ENCODE results near the gene LBX2. TPM values are rescaled to one million over a fixed set of nuclear protein-coding genes. Genes with fewer than 3 reads are reported as not detected.
A peak's percentile ranks its signal among the peaks of the same experiment; 100 is the strongest.

The LBX2 gene
- total and polyA plus RNA-seq, 9 of the 15 experiments (the other 6 are each of a cell fraction or from before 2014, with no cell fraction given) = 0.39 to 6.2 (median 1.8) TPM; not detected in 1

DNA sequence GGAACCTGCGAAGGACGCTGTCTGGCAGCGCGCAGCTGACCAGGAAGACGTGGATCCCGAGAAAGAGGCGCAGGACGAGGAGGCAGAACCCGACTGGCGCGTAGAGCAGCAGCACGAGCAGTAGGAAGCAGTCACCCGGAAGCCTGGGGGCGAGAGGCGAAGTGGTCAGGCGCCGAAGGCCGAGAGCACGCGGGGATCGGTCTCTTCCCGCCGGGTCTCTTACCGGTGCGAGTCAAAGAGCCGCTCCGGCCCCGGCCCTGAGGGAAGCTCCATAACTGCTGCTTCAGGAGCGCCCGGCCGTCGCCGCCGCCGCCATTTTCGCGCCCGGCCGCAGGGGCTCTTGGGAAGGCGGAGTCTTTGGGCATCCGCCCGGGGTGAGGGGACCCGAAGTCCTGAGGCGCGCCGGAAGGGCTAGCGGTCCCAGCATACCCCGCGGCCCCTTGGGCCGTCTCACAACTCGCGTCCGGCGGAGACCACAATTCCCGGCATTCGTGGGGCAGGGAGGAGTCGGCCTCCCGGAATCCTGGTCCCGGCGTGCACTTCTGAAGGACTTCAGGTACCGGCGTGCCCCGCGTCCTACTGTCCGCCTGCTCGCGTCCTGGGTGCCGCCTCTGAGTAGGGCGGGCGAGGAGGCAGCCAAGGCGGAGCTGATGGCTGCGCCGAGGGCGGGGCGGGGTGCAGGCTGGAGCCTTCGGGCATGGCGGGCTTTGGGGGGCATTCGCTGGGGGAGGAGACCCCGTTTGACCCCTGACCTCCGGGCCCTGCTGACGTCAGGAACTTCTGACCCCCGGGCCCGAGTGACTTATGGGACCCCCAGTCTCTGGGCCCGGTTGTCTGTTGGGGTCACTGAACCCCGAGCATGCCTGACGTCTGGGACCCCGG is 30.2 kb upstream of the LBX2 start, which contains the start of the genes AUP1 and HTRA2 (continued):
- TF ChIP-seq, protein P1, sequence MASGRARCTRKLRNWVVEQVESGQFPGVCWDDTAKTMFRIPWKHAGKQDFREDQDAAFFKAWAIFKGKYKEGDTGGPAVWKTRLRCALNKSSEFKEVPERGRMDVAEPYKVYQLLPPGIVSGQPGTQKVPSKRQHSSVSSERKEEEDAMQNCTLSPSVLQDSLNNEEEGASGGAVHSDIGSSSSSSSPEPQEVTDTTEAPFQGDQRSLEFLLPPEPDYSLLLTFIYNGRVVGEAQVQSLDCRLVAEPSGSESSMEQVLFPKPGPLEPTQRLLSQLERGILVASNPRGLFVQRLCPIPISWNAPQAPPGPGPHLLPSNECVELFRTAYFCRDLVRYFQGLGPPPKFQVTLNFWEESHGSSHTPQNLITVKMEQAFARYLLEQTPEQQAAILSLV (tag; IDR thresholded peaks at IDR 0.05) = no peak
- no peak for TF ChIP-seq ZNF347 (CRISPR knock-in tag; IDR thresholded peaks at IDR 0.05; ENCODE audit: low read depth)
- peak; percentile 73 for TF ChIP-seq POLR2H (tag; IDR thresholded peaks at IDR 0.05; ENCODE audit: low read depth)
- no peak for TF ChIP-seq HNRNPUL1 (IDR thresholded peaks at IDR 0.05; ENCODE audit: low read length)
- no peak for TF ChIP-seq NR1H2 (CRISPR knock-in tag; IDR thresholded peaks at IDR 0.05)
- no peak for TF ChIP-seq ZNF224 (CRISPR knock-in tag; IDR thresholded peaks at IDR 0.05)
- TF ChIP-seq CHD2 (IDR thresholded peaks at IDR 0.05; ENCODE audit: low read depth, low read length) = peak; percentile 43; the same call in 1 of the 2 replicates
- no peak for TF ChIP-seq RCOR1 (IDR thresholded peaks at IDR 0.05; ENCODE audit: borderline replicate concordance in 1 of 2, low read depth in 2 of 2, low read length in 2 of 2)
- TF ChIP-seq, protein P2, sequence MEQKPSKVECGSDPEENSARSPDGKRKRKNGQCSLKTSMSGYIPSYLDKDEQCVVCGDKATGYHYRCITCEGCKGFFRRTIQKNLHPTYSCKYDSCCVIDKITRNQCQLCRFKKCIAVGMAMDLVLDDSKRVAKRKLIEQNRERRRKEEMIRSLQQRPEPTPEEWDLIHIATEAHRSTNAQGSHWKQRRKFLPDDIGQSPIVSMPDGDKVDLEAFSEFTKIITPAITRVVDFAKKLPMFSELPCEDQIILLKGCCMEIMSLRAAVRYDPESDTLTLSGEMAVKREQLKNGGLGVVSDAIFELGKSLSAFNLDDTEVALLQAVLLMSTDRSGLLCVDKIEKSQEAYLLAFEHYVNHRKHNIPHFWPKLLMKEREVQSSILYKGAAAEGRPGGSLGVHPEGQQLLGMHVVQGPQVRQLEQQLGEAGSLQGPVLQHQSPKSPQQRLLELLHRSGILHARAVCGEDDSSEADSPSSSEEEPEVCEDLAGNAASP (IDR thresholded peaks at IDR 0.05) = no peak
- TF ChIP-seq, protein P3, sequence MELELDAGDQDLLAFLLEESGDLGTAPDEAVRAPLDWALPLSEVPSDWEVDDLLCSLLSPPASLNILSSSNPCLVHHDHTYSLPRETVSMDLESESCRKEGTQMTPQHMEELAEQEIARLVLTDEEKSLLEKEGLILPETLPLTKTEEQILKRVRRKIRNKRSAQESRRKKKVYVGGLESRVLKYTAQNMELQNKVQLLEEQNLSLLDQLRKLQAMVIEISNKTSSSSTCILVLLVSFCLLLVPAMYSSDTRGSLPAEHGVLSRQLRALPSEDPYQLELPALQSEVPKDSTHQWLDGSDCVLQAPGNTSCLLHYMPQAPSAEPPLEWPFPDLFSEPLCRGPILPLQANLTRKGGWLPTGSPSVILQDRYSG (tag; conservative IDR thresholded peaks at IDR 0.05; ENCODE audit: low read depth) = no peak
- TF ChIP-seq HCFC1 (IDR thresholded peaks at IDR 0.05; ENCODE audit: low read depth, low read length) = peak; percentile 98
- no peak for TF ChIP-seq ZNF23 (CRISPR knock-in tag; IDR thresholded peaks at IDR 0.05)
- no peak for TF ChIP-seq MEF2D (tag; conservative IDR thresholded peaks at IDR 0.05; ENCODE audit: low read depth)
- no peak for TF ChIP-seq SMAD4 (CRISPR knock-in tag; conservative IDR thresholded peaks at IDR 0.05)
- TF ChIP-seq, protein P4, sequence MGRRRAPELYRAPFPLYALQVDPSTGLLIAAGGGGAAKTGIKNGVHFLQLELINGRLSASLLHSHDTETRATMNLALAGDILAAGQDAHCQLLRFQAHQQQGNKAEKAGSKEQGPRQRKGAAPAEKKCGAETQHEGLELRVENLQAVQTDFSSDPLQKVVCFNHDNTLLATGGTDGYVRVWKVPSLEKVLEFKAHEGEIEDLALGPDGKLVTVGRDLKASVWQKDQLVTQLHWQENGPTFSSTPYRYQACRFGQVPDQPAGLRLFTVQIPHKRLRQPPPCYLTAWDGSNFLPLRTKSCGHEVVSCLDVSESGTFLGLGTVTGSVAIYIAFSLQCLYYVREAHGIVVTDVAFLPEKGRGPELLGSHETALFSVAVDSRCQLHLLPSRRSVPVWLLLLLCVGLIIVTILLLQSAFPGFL (CRISPR knock-in tag; IDR thresholded peaks at IDR 0.05) = no peak
- TF ChIP-seq, protein P5, sequence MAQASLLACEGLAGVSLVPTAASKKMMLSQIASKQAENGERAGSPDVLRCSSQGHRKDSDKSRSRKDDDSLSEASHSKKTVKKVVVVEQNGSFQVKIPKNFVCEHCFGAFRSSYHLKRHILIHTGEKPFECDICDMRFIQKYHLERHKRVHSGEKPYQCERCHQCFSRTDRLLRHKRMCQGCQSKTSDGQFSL (CRISPR knock-in tag; IDR thresholded peaks at IDR 0.05) = no peak
- TF ChIP-seq, protein P5 (tag; IDR thresholded peaks at IDR 0.05) = no peak
- TF ChIP-seq, protein P6, sequence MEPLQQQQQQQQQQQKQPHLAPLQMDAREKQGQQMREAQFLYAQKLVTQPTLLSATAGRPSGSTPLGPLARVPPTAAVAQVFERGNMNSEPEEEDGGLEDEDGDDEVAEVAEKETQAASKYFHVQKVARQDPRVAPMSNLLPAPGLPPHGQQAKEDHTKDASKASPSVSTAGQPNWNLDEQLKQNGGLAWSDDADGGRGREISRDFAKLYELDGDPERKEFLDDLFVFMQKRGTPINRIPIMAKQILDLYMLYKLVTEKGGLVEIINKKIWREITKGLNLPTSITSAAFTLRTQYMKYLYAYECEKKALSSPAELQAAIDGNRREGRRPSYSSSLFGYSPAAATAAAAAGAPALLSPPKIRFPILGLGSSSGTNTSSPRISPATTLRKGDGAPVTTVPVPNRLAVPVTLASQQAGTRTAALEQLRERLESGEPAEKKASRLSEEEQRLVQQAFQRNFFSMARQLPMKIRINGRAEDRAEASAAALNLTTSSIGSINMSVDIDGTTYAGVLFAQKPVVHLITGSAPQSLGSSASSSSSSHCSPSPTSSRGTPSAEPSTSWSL (CRISPR knock-in tag; IDR thresholded peaks at IDR 0.05; ENCODE audit: borderline replicate concordance) = no peak
- no peak for TF ChIP-seq ZFPM2 (CRISPR knock-in tag; IDR thresholded peaks at IDR 0.05)
- TF ChIP-seq SIN3B (IDR thresholded peaks at IDR 0.05; ENCODE audit: low read depth) = peak; percentile 96
- TF ChIP-seq OTX1 (CRISPR knock-in tag; IDR thresholded peaks at IDR 0.05) = no peak

All from K562 (cell line).